ENCODE measurements around the gene PINK1.

- TF ChIP-seq POLR2A (IDR thresholded peaks at IDR 0.05) (no peak), CTCF (IDR thresholded peaks at IDR 0.05) (no peak)
These were observed 33.5 kb downstream of the PINK1 start for GRCh38 chr1:20666804-20667203.

All from lower leg skin (tissue), 3 donors.